Neural cell (in vitro differentiated cells): ENCODE measurements around the gene APMAP. TPM values are rescaled to one million over a fixed set of nuclear protein-coding genes. Genes with fewer than 3 reads are reported as not detected.

Experiments
- H2AFZ ChIP-seq: fragments of 200-600, 300-800 bp; sonication (generic), shearing (Covaris generic); 2 replicates; pipeline ENCODE4 v1.6.0; 2014; ENCODE audit warnings: low read depth, mild to moderate bottlenecking, antibody characterized with exemption, low read length, moderate library complexity
- H3F3A ChIP-seq: fragments of 200-600 bp; shearing (Covaris generic); 2 replicates; pipeline ENCODE4 v1.6.1; 2016; ENCODE audit warnings: mild to moderate bottlenecking, moderate library complexity, mixed read lengths, antibody characterized with exemption, low read length; ENCODE audit not compliant: insufficient read depth, poor library complexity, severe bottlenecking
- H3K27ac ChIP-seq: fragments of 200-600, 300-800 bp; sonication (generic), shearing (Covaris generic); 2 replicates; pipeline ENCODE4 v1.5.1; 2014; ENCODE audit warnings: mild to moderate bottlenecking, low read length, moderate library complexity
- H3K27me3 ChIP-seq: fragments of 300-800, 200-600 bp; sonication (generic), shearing (Covaris generic); 2 replicates; pipeline ENCODE4 v1.6.0; 2014; ENCODE audit warnings: mild to moderate bottlenecking, low read depth, low read length, moderate library complexity; ENCODE audit not compliant: insufficient read depth
- H3K36me3 ChIP-seq: fragments of 300-800, 200-600 bp; sonication (generic), shearing (Covaris generic); 2 replicates; pipeline ENCODE4 v1.5.1; 2014; ENCODE audit warnings: mild to moderate bottlenecking, antibody characterized with exemption, low read length, moderate library complexity; ENCODE audit not compliant: insufficient read depth
- H3K4me2 ChIP-seq: fragments of 300-800, 200-600 bp; sonication (generic), shearing (Covaris generic); 2 replicates; pipeline ENCODE4 v1.6.0; 2014; ENCODE audit warnings: mild to moderate bottlenecking, low read length
- H3K4me3 ChIP-seq: fragments of 300-800, 200-600 bp; sonication (generic), shearing (Covaris generic); 2 replicates; pipeline ENCODE4 v1.5.1; 2014; ENCODE audit warnings: mild to moderate bottlenecking, low read length, moderate library complexity
- H3K79me2 ChIP-seq: fragments of 200-600 bp; shearing (Covaris generic); replicated peaks from 2 replicates; pipeline ENCODE4 v1.6.0; 2014; ENCODE audit warnings: mild to moderate bottlenecking, low read length, moderate library complexity; ENCODE audit not compliant: insufficient read depth
- H3K9ac ChIP-seq: fragments of 300-800, 200-600 bp; sonication (generic), shearing (Covaris generic); 2 replicates; pipeline ENCODE4 v1.6.1; 2016; ENCODE audit warnings: mild to moderate bottlenecking, low read length, mixed read lengths
- H3K9me2 ChIP-seq: fragments of 200-600 bp; shearing (Covaris generic); 2 replicates; pipeline ENCODE4 v1.6.1; 2016; ENCODE audit warnings: mild to moderate bottlenecking, low read length, mixed read lengths; ENCODE audit not compliant: insufficient read depth
- H3K9me3 ChIP-seq: fragments of 200-600, 300-800 bp; sonication (generic), shearing (Covaris generic); 2 replicates; pipeline ENCODE4 v1.6.1; 2016; ENCODE audit warnings: mild to moderate bottlenecking, mixed run types, low read length, moderate library complexity, mixed read lengths
- H4K20me1 ChIP-seq: fragments of 200-600 bp; shearing (Covaris generic); 2 replicates; pipeline ENCODE4 v1.6.1; 2016; ENCODE audit warnings: mild to moderate bottlenecking, mixed run types; ENCODE audit not compliant: insufficient read depth
- EP300 ChIP-seq: fragments of 450-650 bp; conservative IDR thresholded peaks from 2 replicates; pipeline ENCODE4 v1.6.1; 2014; ENCODE audit warnings: antibody characterized with exemption, mild to moderate bottlenecking, moderate library complexity; ENCODE audit not compliant: poor library complexity, severe bottlenecking
- EZH2 ChIP-seq: fragments of 200-600, 300-800 bp; shearing (Covaris generic), sonication (generic); IDR thresholded peaks from 2 replicates; pipeline ENCODE4 v1.6.1; 2014; ENCODE audit warnings: antibody characterized with exemption, low read length, borderline replicate concordance, mild to moderate bottlenecking; ENCODE audit not compliant: insufficient read depth, poor library complexity, severe bottlenecking
- MXI1 ChIP-seq: fragments of 450-650 bp; conservative IDR thresholded peaks from 2 replicates; pipeline ENCODE4 v1.6.1; 2014; ENCODE audit warnings: antibody characterized with exemption, mild to moderate bottlenecking; ENCODE audit not compliant: poor library complexity, severe bottlenecking
- POLR2AphosphoS5 ChIP-seq: IDR thresholded peaks from 2 replicates; pipeline ENCODE4 v1.6.1; 2012
- RAD21 ChIP-seq: fragments of 450-650 bp; conservative IDR thresholded peaks from 2 replicates; pipeline ENCODE4 v1.6.1; 2014; ENCODE audit warnings: antibody characterized with exemption, mild to moderate bottlenecking, moderate library complexity
- SMC3 ChIP-seq: fragments of 450-650 bp; conservative IDR thresholded peaks from 2 replicates; pipeline ENCODE4 v1.6.1; 2014; ENCODE audit warnings: antibody characterized with exemption, mild to moderate bottlenecking, moderate library complexity; ENCODE audit not compliant: poor library complexity
- TAF1 ChIP-seq: IDR thresholded peaks from 2 replicates; pipeline ENCODE4 v1.6.1; 2012; ENCODE audit warnings: low read depth
- polyA plus RNA-seq: library from polyadenylated mRNA; depleted of rRNA; stranded (reverse); fragments of >200 nt; gene quantifications from 2 replicates; pipeline ENCODE4 v1.2.3, GENCODE V29; 2014
- TF ChIP-seq, protein P1 (sequence below): fragments of 450-650 bp; IDR thresholded peaks from 2 replicates; pipeline ENCODE4 v1.5.1; 2014; ENCODE audit warnings: antibody characterized with exemption, mild to moderate bottlenecking, moderate library complexity; ENCODE audit not compliant: poor library complexity, severe bottlenecking
- TF ChIP-seq, protein P2 (sequence below): IDR thresholded peaks from 2 replicates; pipeline ENCODE4 v1.6.1; 2012; ENCODE audit warnings: borderline replicate concordance

The APMAP gene
- polyA plus RNA-seq, 1 donor from 2014 or later: 140 TPM

- Histone ChIP-seq H3K36me3 (peaks cover 8% of the 10 kb centered on the region), H3K79me2 (no peaks in the 10 kb centered on the region), H2AFZ (no peak overlapping the region), H3K9me2 (no peaks in the 10 kb centered on the region), H3K27me3 (no peaks in the 10 kb centered on the region), H3K27ac (no peak overlapping the region), H3F3A (no peaks in the 10 kb centered on the region), H3K4me3 (no peak overlapping the region), H4K20me1 (no peaks in the 10 kb centered on the region), H3K9ac (no peak overlapping the region), H3K4me2 (no peak overlapping the region), H3K9me3 (no peaks in the 10 kb centered on the region)
- no peak for TF ChIP-seq MXI1
- TF ChIP-seq, protein P1, sequence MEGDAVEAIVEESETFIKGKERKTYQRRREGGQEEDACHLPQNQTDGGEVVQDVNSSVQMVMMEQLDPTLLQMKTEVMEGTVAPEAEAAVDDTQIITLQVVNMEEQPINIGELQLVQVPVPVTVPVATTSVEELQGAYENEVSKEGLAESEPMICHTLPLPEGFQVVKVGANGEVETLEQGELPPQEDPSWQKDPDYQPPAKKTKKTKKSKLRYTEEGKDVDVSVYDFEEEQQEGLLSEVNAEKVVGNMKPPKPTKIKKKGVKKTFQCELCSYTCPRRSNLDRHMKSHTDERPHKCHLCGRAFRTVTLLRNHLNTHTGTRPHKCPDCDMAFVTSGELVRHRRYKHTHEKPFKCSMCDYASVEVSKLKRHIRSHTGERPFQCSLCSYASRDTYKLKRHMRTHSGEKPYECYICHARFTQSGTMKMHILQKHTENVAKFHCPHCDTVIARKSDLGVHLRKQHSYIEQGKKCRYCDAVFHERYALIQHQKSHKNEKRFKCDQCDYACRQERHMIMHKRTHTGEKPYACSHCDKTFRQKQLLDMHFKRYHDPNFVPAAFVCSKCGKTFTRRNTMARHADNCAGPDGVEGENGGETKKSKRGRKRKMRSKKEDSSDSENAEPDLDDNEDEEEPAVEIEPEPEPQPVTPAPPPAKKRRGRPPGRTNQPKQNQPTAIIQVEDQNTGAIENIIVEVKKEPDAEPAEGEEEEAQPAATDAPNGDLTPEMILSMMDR: no peak
- TF ChIP-seq RAD21: no peak
- TF ChIP-seq TAF1: no peak
- TF ChIP-seq POLR2AphosphoS5: no peak
- no peak for TF ChIP-seq EP300
- no peak for TF ChIP-seq SMC3
- TF ChIP-seq EZH2: no peak
- TF ChIP-seq, protein P2, sequence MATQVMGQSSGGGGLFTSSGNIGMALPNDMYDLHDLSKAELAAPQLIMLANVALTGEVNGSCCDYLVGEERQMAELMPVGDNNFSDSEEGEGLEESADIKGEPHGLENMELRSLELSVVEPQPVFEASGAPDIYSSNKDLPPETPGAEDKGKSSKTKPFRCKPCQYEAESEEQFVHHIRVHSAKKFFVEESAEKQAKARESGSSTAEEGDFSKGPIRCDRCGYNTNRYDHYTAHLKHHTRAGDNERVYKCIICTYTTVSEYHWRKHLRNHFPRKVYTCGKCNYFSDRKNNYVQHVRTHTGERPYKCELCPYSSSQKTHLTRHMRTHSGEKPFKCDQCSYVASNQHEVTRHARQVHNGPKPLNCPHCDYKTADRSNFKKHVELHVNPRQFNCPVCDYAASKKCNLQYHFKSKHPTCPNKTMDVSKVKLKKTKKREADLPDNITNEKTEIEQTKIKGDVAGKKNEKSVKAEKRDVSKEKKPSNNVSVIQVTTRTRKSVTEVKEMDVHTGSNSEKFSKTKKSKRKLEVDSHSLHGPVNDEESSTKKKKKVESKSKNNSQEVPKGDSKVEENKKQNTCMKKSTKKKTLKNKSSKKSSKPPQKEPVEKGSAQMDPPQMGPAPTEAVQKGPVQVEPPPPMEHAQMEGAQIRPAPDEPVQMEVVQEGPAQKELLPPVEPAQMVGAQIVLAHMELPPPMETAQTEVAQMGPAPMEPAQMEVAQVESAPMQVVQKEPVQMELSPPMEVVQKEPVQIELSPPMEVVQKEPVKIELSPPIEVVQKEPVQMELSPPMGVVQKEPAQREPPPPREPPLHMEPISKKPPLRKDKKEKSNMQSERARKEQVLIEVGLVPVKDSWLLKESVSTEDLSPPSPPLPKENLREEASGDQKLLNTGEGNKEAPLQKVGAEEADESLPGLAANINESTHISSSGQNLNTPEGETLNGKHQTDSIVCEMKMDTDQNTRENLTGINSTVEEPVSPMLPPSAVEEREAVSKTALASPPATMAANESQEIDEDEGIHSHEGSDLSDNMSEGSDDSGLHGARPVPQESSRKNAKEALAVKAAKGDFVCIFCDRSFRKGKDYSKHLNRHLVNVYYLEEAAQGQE: no peak
These were observed 23.1 kb downstream of the APMAP start for GRCh38 chr20:24969186-24970029.

DNA sequence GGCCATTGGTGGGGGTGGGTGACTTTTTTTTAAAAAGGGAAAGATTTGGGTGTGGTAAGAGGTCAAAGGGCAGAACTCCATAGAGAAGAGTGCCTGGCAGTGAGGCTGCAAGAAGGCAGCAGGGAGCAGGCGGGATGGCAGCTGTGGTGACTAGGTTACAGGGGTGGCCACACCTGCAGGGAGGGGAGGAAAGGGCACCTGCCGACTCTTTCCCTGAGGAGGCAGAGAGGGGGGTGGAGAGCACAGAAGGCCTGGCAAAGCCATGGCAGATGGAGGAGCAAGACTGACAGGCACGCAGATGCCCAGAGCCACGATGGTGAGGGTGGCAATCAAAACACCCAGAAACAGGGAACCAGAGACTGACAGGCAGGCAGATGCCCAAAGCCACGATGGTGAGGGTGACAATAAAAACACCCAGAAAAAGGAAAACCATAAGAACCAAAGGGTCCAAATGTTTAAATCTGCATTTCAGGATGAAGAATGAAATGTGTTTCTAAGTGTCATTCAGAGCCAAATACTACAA, 24.2 kb downstream of the APMAP start:
- no peaks in the 10 kb centered on the region for H4K20me1 ChIP-seq
- no peaks in the 10 kb centered on the region for H3K9me3 ChIP-seq
- H3K79me2 ChIP-seq: no peaks in the 10 kb centered on the region
- H3K27me3 ChIP-seq: no peaks in the 10 kb centered on the region
- H3K4me2 ChIP-seq: no peak overlapping the region
- peaks cover 13% of the 10 kb centered on the region for H3K36me3 ChIP-seq
- TF ChIP-seq, protein P2: no peak
- TF ChIP-seq EZH2: no peak
- TF ChIP-seq, protein P1: no peak
- no peak for TF ChIP-seq EP300
- TF ChIP-seq SMC3: no peak
- no peak for TF ChIP-seq RAD21
- TF ChIP-seq TAF1: no peak
- no peak for TF ChIP-seq POLR2AphosphoS5
- TF ChIP-seq MXI1: no peak
- no peak overlapping the region for H2AFZ ChIP-seq
- no peaks in the 10 kb centered on the region for H3K9me2 ChIP-seq
- no peak overlapping the region for H3K9ac ChIP-seq
- H3K4me3 ChIP-seq: no peak overlapping the region
- H3F3A ChIP-seq: no peaks in the 10 kb centered on the region
- H3K27ac ChIP-seq: no peak overlapping the region
